Coronary artery (tissue), 2 donors: ENCODE results near the gene TRPM4.
"Not testable (repeated sequence)": the region's sequence is repeated elsewhere in the genome, so short reads cannot be mapped to it uniquely, and the experiment has no call there.

ENCODE experiments used
- DNase-seq: peaks from one replicate; pipeline ENCODE4 v3.0.0-alpha.2; 2017; ENCODE audit warnings: low spot score
- H3K27ac ChIP-seq, 2 donors: fragments of 200-600 bp; sonication (generic); one replicate each; pipeline ENCODE4 v1.5.1; 2016 to 2019
- H3K4me3 ChIP-seq: fragments of 200-600 bp; sonication (generic); 2 replicates; pipeline ENCODE4 v1.5.1; 2016; ENCODE audit warnings: mild to moderate bottlenecking, moderate library complexity
- TF ChIP-seq, protein P1 (sequence below): fragments of 200-600 bp; sonication (generic); IDR thresholded peaks from one replicate; pipeline ENCODE4 v1.5.1; 2019; ENCODE audit warnings: antibody characterized with exemption

The TRPM4 gene

DNA sequence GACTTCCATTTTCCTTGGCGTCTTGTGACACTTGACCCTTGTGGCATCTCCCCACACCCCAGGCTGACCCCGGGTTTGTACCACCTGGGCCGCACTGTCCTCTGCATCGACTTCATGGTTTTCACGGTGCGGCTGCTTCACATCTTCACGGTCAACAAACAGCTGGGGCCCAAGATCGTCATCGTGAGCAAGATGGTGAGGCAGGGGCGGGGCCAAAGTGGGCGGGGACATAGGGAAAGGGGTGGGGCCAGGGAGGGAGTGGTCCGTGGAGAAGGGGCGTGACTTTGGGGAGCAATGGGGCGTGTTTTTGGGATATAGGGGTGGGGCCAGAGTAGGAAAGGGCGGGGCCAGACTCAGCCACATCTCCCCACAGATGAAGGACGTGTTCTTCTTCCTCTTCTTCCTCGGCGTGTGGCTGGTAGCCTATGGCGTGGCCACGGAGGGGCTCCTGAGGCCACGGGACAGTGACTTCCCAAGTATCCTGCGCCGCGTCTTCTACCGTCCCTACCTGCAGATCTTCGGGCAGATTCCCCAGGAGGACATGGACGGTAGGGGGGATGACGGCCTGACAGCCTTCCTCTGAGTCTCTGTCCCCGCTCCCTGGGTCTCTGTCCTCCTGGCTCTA lies 42.8 kb downstream of the TRPM4 start:
- TF ChIP-seq, protein P1, sequence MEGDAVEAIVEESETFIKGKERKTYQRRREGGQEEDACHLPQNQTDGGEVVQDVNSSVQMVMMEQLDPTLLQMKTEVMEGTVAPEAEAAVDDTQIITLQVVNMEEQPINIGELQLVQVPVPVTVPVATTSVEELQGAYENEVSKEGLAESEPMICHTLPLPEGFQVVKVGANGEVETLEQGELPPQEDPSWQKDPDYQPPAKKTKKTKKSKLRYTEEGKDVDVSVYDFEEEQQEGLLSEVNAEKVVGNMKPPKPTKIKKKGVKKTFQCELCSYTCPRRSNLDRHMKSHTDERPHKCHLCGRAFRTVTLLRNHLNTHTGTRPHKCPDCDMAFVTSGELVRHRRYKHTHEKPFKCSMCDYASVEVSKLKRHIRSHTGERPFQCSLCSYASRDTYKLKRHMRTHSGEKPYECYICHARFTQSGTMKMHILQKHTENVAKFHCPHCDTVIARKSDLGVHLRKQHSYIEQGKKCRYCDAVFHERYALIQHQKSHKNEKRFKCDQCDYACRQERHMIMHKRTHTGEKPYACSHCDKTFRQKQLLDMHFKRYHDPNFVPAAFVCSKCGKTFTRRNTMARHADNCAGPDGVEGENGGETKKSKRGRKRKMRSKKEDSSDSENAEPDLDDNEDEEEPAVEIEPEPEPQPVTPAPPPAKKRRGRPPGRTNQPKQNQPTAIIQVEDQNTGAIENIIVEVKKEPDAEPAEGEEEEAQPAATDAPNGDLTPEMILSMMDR, result no peak
- DNase-seq, result no peak
- Histone ChIP-seq H3K4me3 (no peak overlapping the region), H3K27ac (no peak overlapping the region)

DNA sequence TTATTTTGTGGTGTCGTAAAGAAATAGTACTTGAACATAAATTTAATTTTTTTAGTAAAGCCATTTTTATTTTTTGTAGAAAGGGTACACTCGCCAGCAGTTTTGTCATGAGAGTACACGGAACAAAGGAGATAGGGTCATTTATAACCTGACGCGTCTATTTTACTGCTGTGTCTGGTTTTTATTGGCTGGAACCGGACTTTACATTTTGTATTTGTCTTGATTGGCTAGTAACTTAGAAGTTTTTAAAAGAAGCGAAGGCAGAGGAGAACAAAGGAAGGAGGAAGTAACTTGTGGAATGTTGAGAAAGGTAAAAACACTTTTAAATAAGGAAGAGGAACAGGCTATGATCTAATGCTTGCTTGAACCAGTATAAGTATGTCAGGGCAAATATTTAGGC lies 43.5 kb downstream of the TRPM4 start:
- no peak for DNase-seq
- H3K27ac ChIP-seq, result no peak overlapping the region

DNA sequence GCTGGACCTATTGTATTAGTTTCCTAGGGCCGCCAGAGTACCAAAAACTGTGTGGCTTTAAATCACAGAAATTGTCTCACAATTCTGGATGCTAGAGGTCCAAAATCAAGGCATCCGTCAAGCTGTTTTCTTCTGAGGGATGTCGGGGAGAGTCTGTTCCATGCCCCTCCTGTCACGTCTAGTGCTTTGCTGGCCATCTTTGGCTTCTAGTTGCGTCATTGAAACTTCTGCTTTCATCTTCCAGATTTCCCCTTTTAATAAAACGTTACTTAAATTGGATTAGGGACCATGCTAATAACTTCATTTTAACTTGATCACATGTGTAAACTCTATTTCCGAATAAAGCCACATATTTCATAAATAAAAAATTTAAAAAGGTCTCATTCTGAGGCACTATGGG lies 47.5 kb downstream of the TRPM4 start:
- no peak overlapping the region for H3K4me3 ChIP-seq
- no peak for DNase-seq
- H3K27ac ChIP-seq, result no peak overlapping the region
- TF ChIP-seq, protein P1, result no peak

More for the DNA sequence above, 43.5 kb downstream of the TRPM4 start:
- H3K4me3 ChIP-seq, result no peak overlapping the region
- TF ChIP-seq, protein P1, result no peak

DNA sequence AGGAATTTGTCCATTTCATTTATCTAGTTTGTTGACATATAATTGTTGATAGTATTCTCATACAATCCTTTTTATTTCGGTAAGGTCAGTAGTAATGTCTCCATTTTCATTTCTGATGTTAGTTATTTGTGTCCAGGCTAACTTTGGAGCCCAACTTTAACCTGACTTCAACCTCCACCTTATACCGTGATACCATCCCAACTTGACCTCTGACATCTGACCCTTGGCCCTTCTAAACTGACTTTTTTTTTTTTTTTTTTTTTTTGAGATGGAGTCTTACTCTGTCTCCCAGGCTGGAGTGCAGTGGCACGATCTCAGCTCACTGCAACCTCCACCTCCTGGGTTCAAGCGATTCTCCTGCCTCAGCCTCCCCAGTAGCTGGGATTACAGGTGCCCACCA lies 51.9 kb downstream of the TRPM4 start:
- H3K4me3 ChIP-seq, DNase-seq, H3K27ac ChIP-seq: not testable (repeated sequence)

DNA sequence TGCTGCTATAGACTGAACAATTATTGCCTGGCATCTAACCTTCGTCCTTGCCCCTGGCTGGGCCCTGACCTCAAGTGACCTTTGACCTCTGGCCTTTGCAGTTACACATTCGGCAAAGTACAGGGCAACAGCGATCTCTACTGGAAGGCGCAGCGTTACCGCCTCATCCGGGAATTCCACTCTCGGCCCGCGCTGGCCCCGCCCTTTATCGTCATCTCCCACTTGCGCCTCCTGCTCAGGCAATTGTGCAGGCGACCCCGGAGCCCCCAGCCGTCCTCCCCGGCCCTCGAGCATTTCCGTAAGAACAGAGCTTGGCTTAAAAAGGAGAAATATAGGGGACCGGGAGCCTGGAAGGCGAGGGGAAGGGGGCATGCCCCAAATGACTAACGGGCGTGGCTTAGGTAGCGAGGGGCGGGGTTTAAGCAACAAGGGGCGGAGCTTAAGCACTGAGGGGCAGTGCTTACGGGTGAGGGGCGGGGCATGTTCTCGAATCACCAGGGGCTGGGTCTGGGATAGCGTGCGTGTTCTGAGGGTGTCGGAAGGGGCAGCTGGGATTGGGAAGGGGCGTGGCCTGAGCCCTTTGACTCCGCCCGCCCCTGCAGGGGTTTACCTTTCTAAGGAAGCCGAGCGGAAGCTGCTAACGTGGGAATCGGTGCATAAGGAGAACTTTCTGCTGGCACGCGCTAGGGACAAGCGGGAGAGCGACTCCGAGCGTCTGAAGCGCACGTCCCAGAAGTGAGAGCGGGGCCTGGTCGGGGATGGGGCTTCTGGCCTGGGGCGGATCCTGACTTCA lies 52.7 kb downstream of the TRPM4 start:
- TF ChIP-seq, protein P1, result no peak
- H3K4me3 ChIP-seq, result no peak overlapping the region
- H3K27ac ChIP-seq, result no peak overlapping the region
- DNase-seq, result no peak

DNA sequence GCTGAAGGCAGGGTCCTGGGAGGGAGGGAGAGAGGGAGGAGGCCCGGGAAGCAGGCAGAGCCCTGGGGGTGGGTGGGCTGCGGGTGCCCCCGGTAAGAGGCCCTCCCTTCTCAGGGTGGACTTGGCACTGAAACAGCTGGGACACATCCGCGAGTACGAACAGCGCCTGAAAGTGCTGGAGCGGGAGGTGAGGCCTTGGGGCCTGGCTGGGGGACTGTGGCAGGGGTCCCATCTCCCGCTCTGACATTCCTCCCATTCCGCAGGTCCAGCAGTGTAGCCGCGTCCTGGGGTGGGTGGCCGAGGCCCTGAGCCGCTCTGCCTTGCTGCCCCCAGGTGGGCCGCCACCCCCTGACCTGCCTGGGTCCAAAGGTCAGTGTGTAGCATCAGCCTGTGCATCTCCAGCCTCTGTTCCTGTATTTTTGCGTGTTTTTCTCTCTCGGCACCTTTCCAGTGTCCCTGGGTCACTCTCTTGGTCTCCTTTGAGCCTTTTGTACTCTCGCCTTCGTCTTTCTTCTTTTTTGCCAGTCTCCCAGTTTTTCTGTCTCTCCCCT lies 53.4 kb downstream of the TRPM4 start:
- H3K27ac ChIP-seq, result no peak overlapping the region
- DNase-seq, result no peak
- no peak overlapping the region for H3K4me3 ChIP-seq
- TF ChIP-seq, protein P1, result no peak

DNA sequence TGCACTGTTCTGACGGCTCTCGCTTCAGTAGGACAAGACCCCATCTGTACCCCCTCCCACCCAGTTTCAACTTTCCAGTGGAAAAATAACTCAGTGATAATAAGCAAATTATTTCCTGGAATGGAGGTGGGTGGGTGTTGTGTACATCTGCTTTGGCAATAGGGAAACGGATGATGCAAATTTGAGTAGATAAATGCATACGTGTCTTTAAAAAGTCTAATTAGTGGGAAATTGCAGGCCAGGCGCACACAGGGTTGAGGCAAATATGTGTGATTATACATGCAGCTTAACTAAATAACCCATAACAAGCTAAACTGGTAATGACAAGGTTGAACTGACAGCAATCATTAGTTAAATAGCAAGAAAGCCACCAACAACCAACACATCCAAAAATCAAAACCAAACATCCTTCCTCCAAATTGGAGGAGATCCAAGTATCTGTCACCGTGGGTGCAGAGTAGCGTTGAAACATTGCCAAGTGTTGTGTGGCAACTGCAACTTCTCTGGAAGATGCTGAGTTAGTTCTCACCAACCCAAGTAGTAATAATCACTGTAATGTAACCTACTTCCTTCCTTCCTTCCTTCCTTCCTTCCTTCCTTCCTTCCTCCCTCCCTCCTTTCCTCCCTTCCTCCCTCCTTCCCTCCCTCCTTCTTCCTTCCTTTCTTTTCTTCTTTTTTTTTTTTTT lies 54.6 kb downstream of the TRPM4 start:
- TF ChIP-seq, protein P1, result no peak
- no peak for DNase-seq

More for the DNA sequence above, 54.6 kb downstream of the TRPM4 start:
- no peak overlapping the region for H3K4me3 ChIP-seq
- H3K27ac ChIP-seq, result no peak overlapping the region
